Osteoblast (primary cell): Measurements from ENCODE around the gene FANCI. TPM values are rescaled to one million over a fixed set of nuclear protein-coding genes. Genes with fewer than 3 reads are reported as not detected.

Experiments
- DNase-seq: peaks from one replicate; pipeline ENCODE4 v3.0.0; 2011; ENCODE audit warnings: low spot score, mixed read lengths; ENCODE audit not compliant: insufficient read length; ENCODE audit errors: missing footprints
- H2AFZ ChIP-seq: 2 replicates; pipeline ENCODE4 v1.6.0; 2011; ENCODE audit warnings: mild to moderate bottlenecking, low read length
- H3K27ac ChIP-seq: 2 replicates; pipeline ENCODE4 v1.5.1; 2011; ENCODE audit warnings: mild to moderate bottlenecking, low read depth, low read length, moderate library complexity
- H3K27me3 ChIP-seq: 2 replicates; pipeline ENCODE4 v1.6.0; 2012; ENCODE audit warnings: mild to moderate bottlenecking, control low read depth, inconsistent platforms, low read length, moderate library complexity; ENCODE audit not compliant: insufficient read depth
- H3K36me3 ChIP-seq: 2 replicates; pipeline ENCODE4 v1.5.1; 2011; ENCODE audit warnings: mild to moderate bottlenecking, low read length, control low read depth, moderate library complexity; ENCODE audit not compliant: insufficient read depth
- H3K4me1 ChIP-seq: 2 replicates; pipeline ENCODE4 v1.5.1; 2011; ENCODE audit warnings: mild to moderate bottlenecking, low read length, control low read depth, moderate library complexity; ENCODE audit not compliant: insufficient read depth
- H3K4me2 ChIP-seq: 2 replicates; pipeline ENCODE4 v1.6.0; 2011; ENCODE audit warnings: mild to moderate bottlenecking, low read length; ENCODE audit not compliant: insufficient read depth
- H3K4me3 ChIP-seq: fragments of 200-600 bp; sonication (generic); 3 replicates; pipeline ENCODE4 v1.5.1; 2012; ENCODE audit warnings: mild to moderate bottlenecking, low read length, inconsistent platforms; ENCODE audit not compliant: insufficient read depth
- H3K79me2 ChIP-seq: 2 replicates; pipeline ENCODE4 v1.6.0; 2012; ENCODE audit warnings: mild to moderate bottlenecking, low read length, control low read depth, inconsistent platforms; ENCODE audit not compliant: insufficient read depth
- H3K9me3 ChIP-seq: 2 replicates; pipeline ENCODE4 v1.5.1; 2011; ENCODE audit warnings: low read depth, low read length, control low read depth
- H4K20me1 ChIP-seq: 2 replicates; pipeline ENCODE4 v1.6.0; 2012; ENCODE audit warnings: mild to moderate bottlenecking, low read length, control low read depth; ENCODE audit not compliant: insufficient read depth
- total RNA-seq: library from RNA; depleted of rRNA; stranded (reverse); fragments of >200 nt; gene quantifications from 2 replicates; pipeline ENCODE4 v1.2.3, GENCODE V29; 2012
- TF ChIP-seq, protein P1 (sequence below): IDR thresholded peaks from 2 replicates; pipeline ENCODE4 v1.5.1; 2011; ENCODE audit warnings: mild to moderate bottlenecking, low read depth, low read length, moderate library complexity; ENCODE audit errors: extremely low read depth

FANCI gene
- total RNA-seq, 1 donor = 59.4 TPM

DNA sequence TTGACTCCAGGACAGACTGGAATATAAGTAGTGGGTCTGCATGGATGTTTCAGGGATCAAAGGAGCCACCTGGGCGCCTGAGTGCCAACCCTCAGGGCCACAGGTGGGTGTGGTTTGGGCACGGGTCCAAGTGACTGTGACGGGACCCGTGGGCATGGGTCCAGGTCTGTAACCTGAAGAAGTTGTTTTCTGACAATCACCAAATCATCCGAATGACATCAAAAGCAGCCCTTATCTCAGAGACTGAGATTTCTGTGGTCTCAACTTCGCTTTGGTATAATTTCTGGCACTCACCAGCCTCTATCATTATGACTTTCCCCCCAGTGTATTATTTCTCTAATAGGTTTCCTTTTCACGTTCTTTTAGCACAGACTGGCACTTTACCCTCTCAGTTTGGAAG lies 46.8 kb upstream of the FANCI start:
- peaks cover 40% of the 10 kb centered on the region for H3K36me3 ChIP-seq
- TF ChIP-seq, protein P1, sequence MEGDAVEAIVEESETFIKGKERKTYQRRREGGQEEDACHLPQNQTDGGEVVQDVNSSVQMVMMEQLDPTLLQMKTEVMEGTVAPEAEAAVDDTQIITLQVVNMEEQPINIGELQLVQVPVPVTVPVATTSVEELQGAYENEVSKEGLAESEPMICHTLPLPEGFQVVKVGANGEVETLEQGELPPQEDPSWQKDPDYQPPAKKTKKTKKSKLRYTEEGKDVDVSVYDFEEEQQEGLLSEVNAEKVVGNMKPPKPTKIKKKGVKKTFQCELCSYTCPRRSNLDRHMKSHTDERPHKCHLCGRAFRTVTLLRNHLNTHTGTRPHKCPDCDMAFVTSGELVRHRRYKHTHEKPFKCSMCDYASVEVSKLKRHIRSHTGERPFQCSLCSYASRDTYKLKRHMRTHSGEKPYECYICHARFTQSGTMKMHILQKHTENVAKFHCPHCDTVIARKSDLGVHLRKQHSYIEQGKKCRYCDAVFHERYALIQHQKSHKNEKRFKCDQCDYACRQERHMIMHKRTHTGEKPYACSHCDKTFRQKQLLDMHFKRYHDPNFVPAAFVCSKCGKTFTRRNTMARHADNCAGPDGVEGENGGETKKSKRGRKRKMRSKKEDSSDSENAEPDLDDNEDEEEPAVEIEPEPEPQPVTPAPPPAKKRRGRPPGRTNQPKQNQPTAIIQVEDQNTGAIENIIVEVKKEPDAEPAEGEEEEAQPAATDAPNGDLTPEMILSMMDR = no peak
- no peak overlapping the region for H2AFZ ChIP-seq
- H3K4me1 ChIP-seq = peaks cover 38% of the 10 kb centered on the region
- no peak overlapping the region for H3K4me3 ChIP-seq
- H3K9me3 ChIP-seq = no peaks in the 10 kb centered on the region
- no peaks in the 10 kb centered on the region for H3K79me2 ChIP-seq
- H3K4me2 ChIP-seq = no peak overlapping the region
- no peaks in the 10 kb centered on the region for H4K20me1 ChIP-seq
- DNase-seq = no peak
- H3K27me3 ChIP-seq = no peaks in the 10 kb centered on the region
- H3K27ac ChIP-seq = peak overlapping the region; percentile 84

DNA sequence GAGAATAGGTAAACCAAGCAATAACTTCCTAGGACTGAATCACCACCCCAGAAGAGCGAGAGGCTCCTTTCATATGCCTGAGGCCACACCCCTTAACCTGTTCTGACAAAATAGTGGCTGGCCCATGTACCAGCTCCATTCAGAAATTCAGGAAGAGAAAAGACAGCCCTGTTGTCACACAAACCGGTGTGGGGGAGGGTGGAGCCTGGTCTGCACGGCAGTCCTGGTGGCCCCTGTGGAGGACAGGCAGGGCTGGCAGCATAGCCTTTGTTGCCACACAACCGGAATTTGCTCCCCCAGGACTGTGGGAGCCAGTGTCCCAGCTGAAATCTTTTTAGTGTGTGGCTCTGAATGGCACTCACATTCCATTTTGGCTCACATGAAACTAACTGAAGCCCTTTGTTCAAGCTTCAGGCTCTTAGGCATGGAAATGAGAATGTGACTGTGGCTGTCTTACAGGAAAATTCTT lies 46.2 kb upstream of the FANCI start:
- no peak for DNase-seq
- Histone ChIP-seq H3K4me2 (no peak overlapping the region), H2AFZ (no peak overlapping the region), H3K9me3 (no peaks in the 10 kb centered on the region), H3K36me3 (peaks cover 37% of the 10 kb centered on the region), H3K4me1 (peaks cover 36% of the 10 kb centered on the region), H3K4me3 (no peak overlapping the region), H4K20me1 (no peaks in the 10 kb centered on the region), H3K79me2 (no peaks in the 10 kb centered on the region), H3K27me3 (no peaks in the 10 kb centered on the region), H3K27ac (peak overlapping the region; percentile 84)
- TF ChIP-seq, protein P1 = no peak

DNA sequence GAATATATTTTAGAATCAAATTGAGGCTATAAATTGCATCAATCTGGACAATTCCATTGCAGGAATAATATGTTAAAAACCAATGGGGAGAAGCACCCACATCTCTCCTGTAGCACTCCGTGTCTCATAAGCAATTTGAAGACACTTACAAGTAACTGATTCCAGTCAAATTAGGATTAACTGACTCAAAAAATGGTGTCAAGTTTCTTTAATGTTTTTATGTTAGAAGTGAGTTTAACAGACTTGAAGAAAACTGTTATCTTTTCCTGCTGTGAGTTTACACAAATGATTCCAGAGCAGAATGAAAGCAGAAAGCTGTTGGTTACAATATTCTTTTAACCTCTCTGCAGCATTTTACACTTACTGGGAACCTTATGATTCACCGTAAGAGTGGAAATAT lies 45.6 kb upstream of the FANCI start:
- H3K9me3 ChIP-seq = no peaks in the 10 kb centered on the region
- TF ChIP-seq, protein P1 = no peak

DNA sequence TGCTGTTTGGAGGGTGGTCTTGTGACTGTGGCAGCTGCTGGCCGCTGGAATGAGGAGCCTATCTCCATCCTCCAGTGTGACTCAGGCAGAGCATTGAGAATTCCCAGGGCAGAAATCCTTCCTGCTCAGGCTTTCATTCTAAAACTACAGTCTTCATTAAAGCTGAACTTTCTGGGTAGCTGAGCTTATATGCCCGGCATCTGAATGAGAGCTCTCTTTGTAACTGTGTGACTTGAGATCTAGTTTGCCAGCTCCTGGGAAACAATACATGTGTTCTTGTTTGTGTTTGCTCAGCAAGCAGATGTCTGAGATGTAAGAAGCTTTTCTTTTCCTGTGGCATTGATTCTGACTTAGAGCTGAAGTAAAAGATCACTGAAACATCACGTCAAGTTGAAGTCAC lies 44.8 kb upstream of the FANCI start:
- TF ChIP-seq, protein P1 = no peak
- Histone ChIP-seq H3K4me2 (no peak overlapping the region), H4K20me1 (no peaks in the 10 kb centered on the region), H3K4me1 (peaks cover 39% of the 10 kb centered on the region), H3K27me3 (no peaks in the 10 kb centered on the region), H2AFZ (no peak overlapping the region), H3K4me3 (no peak overlapping the region), H3K9me3 (no peaks in the 10 kb centered on the region), H3K79me2 (no peaks in the 10 kb centered on the region), H3K27ac (peak overlapping the region; percentile 16), H3K36me3 (peaks cover 26% of the 10 kb centered on the region)
- no peak for DNase-seq

More for the DNA sequence above, 45.6 kb upstream of the FANCI start:
- no peaks in the 10 kb centered on the region for H4K20me1 ChIP-seq
- H3K36me3 ChIP-seq = peaks cover 30% of the 10 kb centered on the region
- no peak overlapping the region for H3K4me3 ChIP-seq
- no peaks in the 10 kb centered on the region for H3K27me3 ChIP-seq
- H3K4me1 ChIP-seq = peaks cover 32% of the 10 kb centered on the region
- H3K4me2 ChIP-seq = no peak overlapping the region
- no peak overlapping the region for H2AFZ ChIP-seq
- H3K79me2 ChIP-seq = no peaks in the 10 kb centered on the region
- no peak overlapping the region for H3K27ac ChIP-seq
- DNase-seq = no peak
